GM23338 (cell line): ENCODE measurements around the gene ADAD2. TPM values are rescaled to one million over a fixed set of nuclear protein-coding genes. Genes with fewer than 3 reads are reported as not detected.

Experiments used
- ATAC-seq: fragments of 200-7000 bp; cut with Tn5 transposase; 3 replicates; pipeline ENCODE4 v1.9.1; 2020
- DNase-seq: peaks from one replicate; pipeline ENCODE4 v3.0.0-alpha.2; 2015; ENCODE audit warnings: low spot score
- H2AFZ ChIP-seq: fragments of 200-600 bp; sonication (generic); 2 replicates; pipeline ENCODE4 v1.8.0; 2016; ENCODE audit warnings: antibody characterized with exemption, mild to moderate bottlenecking, moderate library complexity
- H3F3A ChIP-seq: fragments of 200-600 bp; sonication (generic); replicated peaks from 2 replicates; pipeline ENCODE4 v1.8.0; 2017; ENCODE audit warnings: antibody characterized with exemption, mixed run types, low read depth
- H3K27ac ChIP-seq: fragments of 200-600 bp; sonication (generic); 2 replicates; pipeline ENCODE4 v1.6.1; 2016; ENCODE audit warnings: low read depth
- H3K27me3 ChIP-seq: fragments of 200-600 bp; sonication (generic); 2 replicates; pipeline ENCODE4 v1.8.0; 2016; ENCODE audit warnings: mild to moderate bottlenecking, mixed run types, moderate library complexity; ENCODE audit not compliant: insufficient read depth
- H3K36me3 ChIP-seq: fragments of 200-600 bp; sonication (generic); 2 replicates; pipeline ENCODE4 v1.8.0; 2016; ENCODE audit warnings: mild to moderate bottlenecking; ENCODE audit not compliant: insufficient read depth
- H3K4me1 ChIP-seq: fragments of 200-600 bp; sonication (generic); 2 replicates; pipeline ENCODE4 v1.8.0; 2016; ENCODE audit warnings: mild to moderate bottlenecking, moderate library complexity; ENCODE audit not compliant: insufficient read depth
- H3K4me2 ChIP-seq: fragments of 200-600 bp; sonication (generic); 2 replicates; pipeline ENCODE4 v1.7.1; 2017; ENCODE audit warnings: mixed run types
- H3K4me3 ChIP-seq: fragments of 200-600 bp; sonication (generic); 2 replicates; pipeline ENCODE4 v1.6.1; 2016; ENCODE audit warnings: mixed run types
- H3K79me2 ChIP-seq: fragments of 200-600 bp; sonication (generic); replicated peaks from 2 replicates; pipeline ENCODE4 v1.8.0; 2017; ENCODE audit warnings: mild to moderate bottlenecking; ENCODE audit not compliant: insufficient read depth
- H3K9me2 ChIP-seq: fragments of 200-600 bp; sonication (generic); 2 replicates; pipeline ENCODE4 v1.8.0; 2017; ENCODE audit not compliant: insufficient read depth
- H4K20me1 ChIP-seq: fragments of 200-600 bp; sonication (generic); replicated peaks from 2 replicates; pipeline ENCODE4 v1.8.0; 2017; ENCODE audit warnings: mild to moderate bottlenecking; ENCODE audit not compliant: insufficient read depth
- H3K27ac Mint-ChIP-seq: 2 replicates; pipeline ENCODE4 v1.8.0; 2020; ENCODE audit warnings: inconsistent platforms, mild to moderate bottlenecking, moderate library complexity, mixed read lengths
- H3K27me3 Mint-ChIP-seq: 3 replicates; pipeline ENCODE4 v1.8.0; 2022; ENCODE audit warnings: low read depth, mild to moderate bottlenecking, moderate library complexity, mixed read lengths, inconsistent platforms; ENCODE audit not compliant: insufficient read depth, poor library complexity
- H3K36me3 Mint-ChIP-seq: 3 replicates; pipeline ENCODE4 v1.8.0; 2021; ENCODE audit warnings: low read depth, mild to moderate bottlenecking, inconsistent platforms, moderate library complexity, mixed read lengths
- H3K4me1 Mint-ChIP-seq: 3 replicates; pipeline ENCODE4 v1.8.0; 2020; ENCODE audit warnings: mild to moderate bottlenecking, inconsistent platforms, mixed read lengths
- H3K4me3 Mint-ChIP-seq: 3 replicates; pipeline ENCODE4 v1.8.0; 2021; ENCODE audit warnings: moderate library complexity, mild to moderate bottlenecking, inconsistent platforms, mixed read lengths
- H3K9me3 Mint-ChIP-seq: 3 replicates; pipeline ENCODE4 v1.8.0; 2020; ENCODE audit warnings: moderate library complexity, mild to moderate bottlenecking, inconsistent platforms, mixed read lengths
- CREB1 ChIP-seq: fragments of 250-450 bp; sonication (Bioruptor Pico); IDR thresholded peaks from 2 replicates; pipeline ENCODE4 v1.5.0; 2020; ENCODE audit warnings: low read depth, mild to moderate bottlenecking, moderate library complexity
- CTCF ChIP-seq, 2 experiments: fragments of 200-600 bp in 1 of 2; sonication (generic) in 1 of 2; conservative IDR thresholded peaks; 2 replicates each; pipeline versions ENCODE4 v1.5.1 to v1.6.1; 2016 to 2017; ENCODE audit warnings: antibody characterized with exemption in 2 of 2, low read depth in 2 of 2, mild to moderate bottlenecking in 2 of 2, moderate library complexity in 1 of 2
- ETS1 ChIP-seq: IDR thresholded peaks from 2 replicates; pipeline ENCODE4 v1.6.1; 2016; ENCODE audit warnings: antibody characterized with exemption
- EZH2 ChIP-seq: fragments of 200-600 bp; sonication (generic); IDR thresholded peaks from one replicate; pipeline ENCODE4 v1.8.0; 2017; ENCODE audit warnings: antibody characterized with exemption, mild to moderate bottlenecking, low read depth; ENCODE audit not compliant: unreplicated experiment
- EZH2phosphoT487 ChIP-seq: fragments of 200-600 bp; sonication (generic); IDR thresholded peaks from one replicate; pipeline ENCODE4 v1.8.1; 2018; ENCODE audit warnings: antibody characterized with exemption; ENCODE audit not compliant: unreplicated experiment
- JUNB ChIP-seq: IDR thresholded peaks from one replicate; pipeline ENCODE4 v1.6.1; 2016; ENCODE audit warnings: antibody characterized with exemption; ENCODE audit not compliant: unreplicated experiment
- NANOG ChIP-seq: IDR thresholded peaks from 2 replicates; pipeline ENCODE4 v1.6.1; 2016; ENCODE audit warnings: antibody characterized with exemption, borderline replicate concordance
- POLR2AphosphoS5 ChIP-seq: IDR thresholded peaks from 2 replicates; pipeline ENCODE4 v1.6.1; 2016; ENCODE audit warnings: antibody characterized with exemption, low read depth
- REST ChIP-seq: IDR thresholded peaks from one replicate; pipeline ENCODE4 v1.6.1; 2018; ENCODE audit warnings: antibody characterized with exemption; ENCODE audit not compliant: unreplicated experiment
- STAT1 ChIP-seq: IDR thresholded peaks from one replicate; pipeline ENCODE4 v1.6.1; 2016; ENCODE audit warnings: antibody characterized with exemption; ENCODE audit not compliant: unreplicated experiment
- ZNF114 ChIP-seq: fragments of 250-450 bp; sonication (Bioruptor Pico); IDR thresholded peaks from 2 replicates; pipeline ENCODE4 v1.5.0; 2020; ENCODE audit warnings: mild to moderate bottlenecking, moderate library complexity
- ZNF331 ChIP-seq: fragments of 250-450 bp; sonication (Bioruptor Pico); IDR thresholded peaks from 2 replicates; pipeline ENCODE4 v1.5.0; 2020; ENCODE audit warnings: low read depth, mild to moderate bottlenecking, moderate library complexity
- ZNF462 ChIP-seq: fragments of 250-450 bp; sonication (Bioruptor Pico); IDR thresholded peaks from 2 replicates; pipeline ENCODE4 v1.5.0; 2020; ENCODE audit warnings: mild to moderate bottlenecking, moderate library complexity
- polyA plus RNA-seq: library from polyadenylated mRNA; unstranded; fragments of >200 nt; fragmentation: Nextera tagmentation; extraction: Ambion mirVana; gene quantifications from 2 replicates; pipeline ENCODE4 v1.2.1, GENCODE V29; 2016
- total RNA-seq: library from RNA; depleted of rRNA; stranded (reverse); fragments of >200 nt; shearing (Covaris generic); gene quantifications from 2 replicates; pipeline ENCODE4 v1.2.3, GENCODE V29; 2014

ADAD2 gene
- total and polyA plus RNA-seq, 2 experiments from 2014 or later = 1.6 to 4.5 TPM

GRCh38 chr16:84246679-84247077 is 55.7 kb downstream of the ADAD2 start:
- no peak overlapping the region for H3K27ac ChIP-seq
- H4K20me1 ChIP-seq = no peaks in the 10 kb centered on the region
- no peaks in the 10 kb centered on the region for H3K79me2 ChIP-seq
- Mint-ChIP-seq H3K4me1 (peaks cover 1% of the 10 kb centered on the region; the same call in 2 of the 3 replicates), H3K27me3 (peaks cover 3% of the 10 kb centered on the region), H3K27ac (no peak overlapping the region), H3K9me3 (peaks cover 11% of the 10 kb centered on the region), H3K4me3 (no peak overlapping the region), H3K36me3 (no peaks in the 10 kb centered on the region; the same call in 2 of the 3 replicates)
- no peaks in the 10 kb centered on the region for H3K4me1 ChIP-seq
- no peak for DNase-seq
- no peak for ATAC-seq
- H3K4me3 ChIP-seq = no peak overlapping the region
- no peak overlapping the region for H2AFZ ChIP-seq
- no peaks in the 10 kb centered on the region for H3F3A ChIP-seq
- H3K27me3 ChIP-seq = no peaks in the 10 kb centered on the region
- TF ChIP-seq EZH2 (no peak), JUNB (no peak), STAT1 (no peak), ZNF114 (CRISPR knock-in tag) (no peak), ZNF462 (no peak), ZNF331 (no peak), CTCF (conservative IDR thresholded peaks at IDR 0.05; ENCODE audit: low read depth in 2 of 2) (no peak), ETS1 (no peak), POLR2AphosphoS5 (no peak), NANOG (no peak), REST (no peak), EZH2phosphoT487 (no peak), CREB1 (CRISPR knock-in tag) (no peak)
- H3K4me2 ChIP-seq = no peak overlapping the region
- H3K9me2 ChIP-seq = 0 out of 2 replicates have a peak, but pooled peaks cover 2% of the 10 kb centered on the region
- no peaks in the 10 kb centered on the region for H3K36me3 ChIP-seq
